ENCODE results near the gene PIK3CD. TPM values are rescaled to one million over a fixed set of nuclear protein-coding genes. Genes with fewer than 3 reads are reported as not detected.

The PIK3CD gene
- total and polyA plus RNA-seq, 4 donors: 1.8 to 11.3 (median 3.4) TPM

DNA sequence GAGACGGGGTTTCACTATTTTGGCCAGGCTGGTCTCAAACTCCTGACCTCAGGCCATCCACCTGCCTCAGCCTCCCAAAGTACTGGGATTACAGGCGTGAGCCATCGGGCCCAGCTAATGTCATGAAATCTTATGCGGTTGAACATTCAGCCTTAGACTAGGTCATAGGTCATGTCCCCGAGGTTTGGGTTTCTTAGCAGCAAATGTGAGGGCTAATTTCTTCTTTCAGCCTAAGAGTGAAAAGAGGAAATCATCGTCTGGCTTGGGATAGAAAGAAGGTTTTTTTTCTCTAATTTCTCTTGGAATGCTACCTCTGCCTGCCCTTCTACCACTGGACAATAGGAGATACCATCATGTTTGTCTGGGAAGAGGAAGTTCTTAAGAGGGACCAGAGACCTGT lies 18.0 kb upstream of the PIK3CD start:
- H3K36me3 ChIP-seq (ENCODE audit: control insufficient read depth in 4 of 4, insufficient read depth in 3 of 4, low read depth in 1 of 4, low read length in 3 of 4): no peaks in the 10 kb centered on the region
- H3K27me3 ChIP-seq (ENCODE audit: control insufficient read depth in 4 of 4, insufficient read depth in 4 of 4, low read length in 3 of 4): no peaks in the 10 kb centered on the region
- TF ChIP-seq, protein P1, sequence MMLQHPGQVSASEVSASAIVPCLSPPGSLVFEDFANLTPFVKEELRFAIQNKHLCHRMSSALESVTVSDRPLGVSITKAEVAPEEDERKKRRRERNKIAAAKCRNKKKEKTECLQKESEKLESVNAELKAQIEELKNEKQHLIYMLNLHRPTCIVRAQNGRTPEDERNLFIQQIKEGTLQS (IDR thresholded peaks at IDR 0.05): no peak
- TF ChIP-seq RXRA (IDR thresholded peaks at IDR 0.05) (no peak), HNF4A (conservative IDR thresholded peaks at IDR 0.05) (no peak), GABPA (IDR thresholded peaks at IDR 0.05 in 1 of 2, conservative IDR thresholded peaks at IDR 0.05 in 1 of 2) (no peak), NR2F2 (IDR thresholded peaks at IDR 0.05) (no peak), JUND (IDR thresholded peaks at IDR 0.05) (no peak), EGR1 (IDR thresholded peaks at IDR 0.05; ENCODE audit: low read depth in 2 of 2) (no peak), RAD21 (IDR thresholded peaks at IDR 0.05) (no peak), HNF4G (IDR thresholded peaks at IDR 0.05) (no peak)
- TF ChIP-seq, protein P2, sequence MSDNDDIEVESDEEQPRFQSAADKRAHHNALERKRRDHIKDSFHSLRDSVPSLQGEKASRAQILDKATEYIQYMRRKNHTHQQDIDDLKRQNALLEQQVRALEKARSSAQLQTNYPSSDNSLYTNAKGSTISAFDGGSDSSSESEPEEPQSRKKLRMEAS (IDR thresholded peaks at IDR 0.05): no peak
- H3K9me3 ChIP-seq (ENCODE audit: control insufficient read depth in 4 of 4, low read length in 3 of 4): no peaks in the 10 kb centered on the region
- WGBS: 90% methylated on average over 6 of the region's 6 CpGs
- no peak for DNase-seq (ENCODE audit: low spot score)
- no peak overlapping the region for H3K27ac ChIP-seq (ENCODE audit: low read depth in 1 of 2, low read length in 2 of 2)
- H3K4me3 ChIP-seq (ENCODE audit: low read depth in 1 of 3, low read length in 3 of 3): no peak overlapping the region
- no peak overlapping the region for H3K9ac ChIP-seq (ENCODE audit: low read depth in 1 of 2, low read length in 2 of 2)
- H3K4me1 ChIP-seq (ENCODE audit: control insufficient read depth in 4 of 4, insufficient read depth in 4 of 4, low read length in 3 of 4): no peaks in the 10 kb centered on the region

DNA sequence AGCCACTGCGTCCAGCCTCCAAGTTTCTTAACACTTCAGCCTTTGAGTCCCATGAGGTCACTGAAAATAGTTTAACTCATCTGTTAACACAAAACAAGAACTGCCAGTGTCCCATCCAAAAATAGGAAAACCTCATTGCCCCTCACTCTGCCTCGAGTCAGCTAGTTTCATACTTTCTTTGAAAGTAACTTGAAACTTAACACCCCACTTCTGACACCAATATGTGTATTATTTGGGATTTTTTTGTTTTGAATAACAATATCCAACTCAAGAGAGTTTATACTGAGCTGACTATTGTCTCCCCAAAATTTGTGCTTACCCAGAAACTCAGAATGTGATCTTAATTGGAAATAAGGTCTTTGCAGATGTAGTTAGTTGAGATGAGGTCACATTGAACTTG lies 16.9 kb upstream of the PIK3CD start:
- TF ChIP-seq FOXA1 (IDR thresholded peaks at IDR 0.05) (no peak), TAF1 (conservative IDR thresholded peaks at IDR 0.05) (no peak), RXRA (IDR thresholded peaks at IDR 0.05) (no peak), HNF4G (IDR thresholded peaks at IDR 0.05) (no peak), FOXA2 (IDR thresholded peaks at IDR 0.05) (no peak), HNF4A (conservative IDR thresholded peaks at IDR 0.05) (no peak), EGR1 (IDR thresholded peaks at IDR 0.05; ENCODE audit: low read depth in 2 of 2) (no peak), YY1 (IDR thresholded peaks at IDR 0.05) (no peak), RAD21 (IDR thresholded peaks at IDR 0.05) (no peak)
- TF ChIP-seq, protein P2 (IDR thresholded peaks at IDR 0.05): no peak
- TF ChIP-seq, protein P3, sequence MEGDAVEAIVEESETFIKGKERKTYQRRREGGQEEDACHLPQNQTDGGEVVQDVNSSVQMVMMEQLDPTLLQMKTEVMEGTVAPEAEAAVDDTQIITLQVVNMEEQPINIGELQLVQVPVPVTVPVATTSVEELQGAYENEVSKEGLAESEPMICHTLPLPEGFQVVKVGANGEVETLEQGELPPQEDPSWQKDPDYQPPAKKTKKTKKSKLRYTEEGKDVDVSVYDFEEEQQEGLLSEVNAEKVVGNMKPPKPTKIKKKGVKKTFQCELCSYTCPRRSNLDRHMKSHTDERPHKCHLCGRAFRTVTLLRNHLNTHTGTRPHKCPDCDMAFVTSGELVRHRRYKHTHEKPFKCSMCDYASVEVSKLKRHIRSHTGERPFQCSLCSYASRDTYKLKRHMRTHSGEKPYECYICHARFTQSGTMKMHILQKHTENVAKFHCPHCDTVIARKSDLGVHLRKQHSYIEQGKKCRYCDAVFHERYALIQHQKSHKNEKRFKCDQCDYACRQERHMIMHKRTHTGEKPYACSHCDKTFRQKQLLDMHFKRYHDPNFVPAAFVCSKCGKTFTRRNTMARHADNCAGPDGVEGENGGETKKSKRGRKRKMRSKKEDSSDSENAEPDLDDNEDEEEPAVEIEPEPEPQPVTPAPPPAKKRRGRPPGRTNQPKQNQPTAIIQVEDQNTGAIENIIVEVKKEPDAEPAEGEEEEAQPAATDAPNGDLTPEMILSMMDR (IDR thresholded peaks at IDR 0.05; ENCODE audit: low read depth, low read length, missing input control): no peak
- TF ChIP-seq, protein P1 (IDR thresholded peaks at IDR 0.05): no peak
- TF ChIP-seq, protein P4, sequence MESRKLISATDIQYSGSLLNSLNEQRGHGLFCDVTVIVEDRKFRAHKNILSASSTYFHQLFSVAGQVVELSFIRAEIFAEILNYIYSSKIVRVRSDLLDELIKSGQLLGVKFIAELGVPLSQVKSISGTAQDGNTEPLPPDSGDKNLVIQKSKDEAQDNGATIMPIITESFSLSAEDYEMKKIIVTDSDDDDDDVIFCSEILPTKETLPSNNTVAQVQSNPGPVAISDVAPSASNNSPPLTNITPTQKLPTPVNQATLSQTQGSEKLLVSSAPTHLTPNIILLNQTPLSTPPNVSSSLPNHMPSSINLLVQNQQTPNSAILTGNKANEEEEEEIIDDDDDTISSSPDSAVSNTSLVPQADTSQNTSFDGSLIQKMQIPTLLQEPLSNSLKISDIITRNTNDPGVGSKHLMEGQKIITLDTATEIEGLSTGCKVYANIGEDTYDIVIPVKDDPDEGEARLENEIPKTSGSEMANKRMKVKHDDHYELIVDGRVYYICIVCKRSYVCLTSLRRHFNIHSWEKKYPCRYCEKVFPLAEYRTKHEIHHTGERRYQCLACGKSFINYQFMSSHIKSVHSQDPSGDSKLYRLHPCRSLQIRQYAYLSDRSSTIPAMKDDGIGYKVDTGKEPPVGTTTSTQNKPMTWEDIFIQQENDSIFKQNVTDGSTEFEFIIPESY (IDR thresholded peaks at IDR 0.05): no peak
- no peaks in the 10 kb centered on the region for H3K36me3 ChIP-seq (ENCODE audit: control insufficient read depth in 4 of 4, insufficient read depth in 3 of 4, low read depth in 1 of 4, low read length in 3 of 4)
- no peaks in the 10 kb centered on the region for H3K9me3 ChIP-seq (ENCODE audit: control insufficient read depth in 4 of 4, low read length in 3 of 4)
- 81% methylated on average over 2 of the region's 2 CpGs for WGBS
- no peak overlapping the region for H3K9ac ChIP-seq (ENCODE audit: low read depth in 1 of 2, low read length in 2 of 2)
- H3K27ac ChIP-seq (ENCODE audit: low read depth in 1 of 2, low read length in 2 of 2): no peak overlapping the region
- DNase-seq (ENCODE audit: low spot score): no peak
- no peaks in the 10 kb centered on the region for H3K4me1 ChIP-seq (ENCODE audit: control insufficient read depth in 4 of 4, insufficient read depth in 4 of 4, low read length in 3 of 4)
- no peaks in the 10 kb centered on the region for H3K27me3 ChIP-seq (ENCODE audit: control insufficient read depth in 4 of 4, insufficient read depth in 4 of 4, low read length in 3 of 4)
- H3K4me3 ChIP-seq (ENCODE audit: low read depth in 1 of 3, low read length in 3 of 3): no peak overlapping the region

Data from liver (tissue), 9 donors.